NB4 (cell line): ENCODE data around the gene SLC29A3.

Source experiments
- DNase-seq: peaks from one replicate; pipeline ENCODE4 v3.0.0; 2010; ENCODE audit warnings: low read depth
- H3K4me3 ChIP-seq: one replicate; pipeline ENCODE4 v1.5.1; 2011; ENCODE audit warnings: mild to moderate bottlenecking, low read depth, low read length, moderate library complexity
- MYC ChIP-seq: IDR thresholded peaks from 2 replicates; pipeline ENCODE4 v1.6.1; 2011; ENCODE audit warnings: low read depth, low read length
- POLR2A ChIP-seq: IDR thresholded peaks from 2 replicates; pipeline ENCODE4 v1.6.1; 2011; ENCODE audit warnings: mild to moderate bottlenecking; ENCODE audit not compliant: insufficient read length; ENCODE audit errors: extremely low read depth
- TF ChIP-seq, protein P1 (sequence below): IDR thresholded peaks from 2 replicates; pipeline ENCODE4 v1.6.1; 2011; ENCODE audit warnings: low read depth, low read length
- TF ChIP-seq, protein P2 (sequence below): IDR thresholded peaks from one replicate; pipeline ENCODE4 v1.5.1; 2012; ENCODE audit warnings: low read depth, low read length

The SLC29A3 gene

DNA sequence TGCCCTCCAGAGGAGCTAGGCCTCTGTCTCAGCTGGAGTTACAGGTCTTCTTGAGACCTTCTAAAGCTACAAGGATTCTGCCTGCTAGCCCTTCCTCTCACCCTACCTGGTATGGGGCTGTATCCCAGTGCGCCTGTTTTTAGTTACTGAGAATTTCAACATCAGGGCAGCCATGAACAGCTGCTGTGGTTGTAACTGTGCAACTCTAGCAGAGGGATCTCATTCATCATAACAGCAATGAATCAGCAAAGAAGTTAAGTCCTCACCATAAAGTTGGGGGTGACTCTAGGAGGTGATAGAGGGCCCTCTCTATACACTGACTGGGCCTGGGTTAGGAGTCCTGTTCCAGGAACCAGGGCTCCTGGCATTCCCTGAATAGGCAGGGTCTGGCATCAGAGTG, 63.7 kb downstream of the SLC29A3 start:
- no peak overlapping the region for H3K4me3 ChIP-seq
- DNase-seq: peak; percentile 82
- TF ChIP-seq MYC (no peak), POLR2A (no peak)
- TF ChIP-seq, protein P1, sequence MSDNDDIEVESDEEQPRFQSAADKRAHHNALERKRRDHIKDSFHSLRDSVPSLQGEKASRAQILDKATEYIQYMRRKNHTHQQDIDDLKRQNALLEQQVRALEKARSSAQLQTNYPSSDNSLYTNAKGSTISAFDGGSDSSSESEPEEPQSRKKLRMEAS: no peak
- TF ChIP-seq, protein P2, sequence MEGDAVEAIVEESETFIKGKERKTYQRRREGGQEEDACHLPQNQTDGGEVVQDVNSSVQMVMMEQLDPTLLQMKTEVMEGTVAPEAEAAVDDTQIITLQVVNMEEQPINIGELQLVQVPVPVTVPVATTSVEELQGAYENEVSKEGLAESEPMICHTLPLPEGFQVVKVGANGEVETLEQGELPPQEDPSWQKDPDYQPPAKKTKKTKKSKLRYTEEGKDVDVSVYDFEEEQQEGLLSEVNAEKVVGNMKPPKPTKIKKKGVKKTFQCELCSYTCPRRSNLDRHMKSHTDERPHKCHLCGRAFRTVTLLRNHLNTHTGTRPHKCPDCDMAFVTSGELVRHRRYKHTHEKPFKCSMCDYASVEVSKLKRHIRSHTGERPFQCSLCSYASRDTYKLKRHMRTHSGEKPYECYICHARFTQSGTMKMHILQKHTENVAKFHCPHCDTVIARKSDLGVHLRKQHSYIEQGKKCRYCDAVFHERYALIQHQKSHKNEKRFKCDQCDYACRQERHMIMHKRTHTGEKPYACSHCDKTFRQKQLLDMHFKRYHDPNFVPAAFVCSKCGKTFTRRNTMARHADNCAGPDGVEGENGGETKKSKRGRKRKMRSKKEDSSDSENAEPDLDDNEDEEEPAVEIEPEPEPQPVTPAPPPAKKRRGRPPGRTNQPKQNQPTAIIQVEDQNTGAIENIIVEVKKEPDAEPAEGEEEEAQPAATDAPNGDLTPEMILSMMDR: no peak

DNA sequence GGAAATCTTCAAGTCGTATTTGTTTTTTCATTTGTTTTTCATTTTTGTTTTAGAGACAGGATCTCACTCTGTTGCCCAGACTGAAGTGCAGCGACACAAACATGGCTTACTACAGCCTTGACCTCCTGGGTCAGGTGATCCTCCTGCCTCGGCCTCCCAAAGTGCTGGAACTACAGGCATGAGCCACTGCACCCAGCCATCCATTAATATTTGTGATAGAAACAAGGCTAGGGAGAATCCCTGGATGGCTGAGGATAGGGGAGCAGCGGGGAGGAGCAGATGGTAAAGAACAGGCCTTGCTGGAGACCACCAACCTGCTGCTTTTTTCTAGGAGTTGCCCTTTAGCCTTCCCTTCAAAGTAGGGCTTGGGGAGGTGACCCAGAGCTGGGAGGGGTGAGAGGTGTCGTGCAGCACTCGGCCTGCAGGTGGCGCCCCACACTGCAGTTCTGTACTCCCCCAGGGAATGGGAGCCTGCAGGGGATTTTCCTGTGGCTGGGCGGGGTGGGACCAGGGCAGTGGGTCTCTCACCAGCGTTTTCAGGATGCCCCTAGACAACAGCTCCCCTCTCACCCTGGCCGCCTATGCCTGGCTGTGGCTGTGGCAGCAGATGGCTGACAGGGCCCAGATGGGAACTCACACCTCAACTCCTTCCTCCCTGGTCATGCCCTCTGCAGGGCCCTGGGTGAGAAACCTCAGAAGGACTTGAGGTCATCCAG, 65.1 kb downstream of the SLC29A3 start:
- TF ChIP-seq, protein P1: peak; percentile 63
- TF ChIP-seq, protein P2: peak; percentile 96
- no peak for TF ChIP-seq MYC
- DNase-seq: peak; percentile 79
- H3K4me3 ChIP-seq: no peak overlapping the region

DNA sequence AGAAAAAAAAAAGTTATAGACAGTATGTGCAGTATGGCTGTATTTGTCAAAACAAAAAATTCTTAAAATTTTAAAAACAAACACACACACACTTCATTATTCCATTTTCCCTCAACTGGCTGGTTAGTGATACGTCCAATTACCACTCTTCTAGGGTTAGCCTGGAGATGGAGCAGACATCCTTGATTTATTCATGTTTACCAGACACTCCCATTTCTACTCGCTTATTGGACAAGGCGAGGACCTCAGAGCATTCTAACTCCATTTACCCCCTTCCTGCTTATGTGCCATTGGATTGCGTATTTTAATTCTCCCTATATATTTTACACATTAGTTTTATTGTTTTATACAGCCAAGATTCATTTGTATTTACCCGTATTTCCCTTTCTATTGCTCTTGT, 69.1 kb downstream of the SLC29A3 start:
- no peak for DNase-seq
- H3K4me3 ChIP-seq: no peak overlapping the region
- TF ChIP-seq POLR2A (no peak), MYC (no peak)
- TF ChIP-seq, protein P2: no peak
- TF ChIP-seq, protein P1: no peak

DNA sequence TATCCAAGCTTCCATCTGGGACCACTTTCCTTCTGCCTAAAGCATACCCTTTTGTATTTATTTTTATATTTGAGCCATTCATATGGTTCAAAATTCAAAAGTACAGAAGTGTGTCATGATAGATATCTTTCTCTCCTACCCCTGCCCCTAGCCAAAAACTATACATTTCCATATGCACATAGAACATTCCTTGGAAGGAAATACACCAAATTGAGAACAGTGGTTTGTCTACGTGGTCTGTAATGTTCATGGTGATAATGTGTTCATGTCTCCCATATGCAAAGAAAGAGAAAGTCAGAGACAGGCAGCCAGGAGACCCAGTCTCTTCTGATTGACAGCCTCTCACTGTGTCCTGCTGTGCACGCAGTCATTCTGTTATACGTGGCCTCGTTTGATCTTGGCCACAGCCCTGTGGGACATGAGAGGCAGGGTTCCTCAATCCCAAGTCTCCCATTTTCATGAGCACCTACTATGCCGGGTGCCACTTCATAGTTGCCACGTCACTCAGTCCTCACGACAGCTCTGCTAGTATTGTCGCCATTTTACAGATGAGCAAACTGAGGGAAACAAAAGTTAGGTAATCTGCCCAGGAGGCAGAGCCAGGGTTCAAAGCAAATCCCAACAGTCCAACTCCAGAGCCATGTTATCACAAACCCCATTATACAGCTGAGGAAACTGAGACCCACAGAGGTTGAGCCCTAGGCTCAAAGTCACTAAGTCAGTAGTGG, 69.7 kb downstream of the SLC29A3 start:
- DNase-seq: no peak
- no peak overlapping the region for H3K4me3 ChIP-seq
- TF ChIP-seq, protein P1: no peak

DNA sequence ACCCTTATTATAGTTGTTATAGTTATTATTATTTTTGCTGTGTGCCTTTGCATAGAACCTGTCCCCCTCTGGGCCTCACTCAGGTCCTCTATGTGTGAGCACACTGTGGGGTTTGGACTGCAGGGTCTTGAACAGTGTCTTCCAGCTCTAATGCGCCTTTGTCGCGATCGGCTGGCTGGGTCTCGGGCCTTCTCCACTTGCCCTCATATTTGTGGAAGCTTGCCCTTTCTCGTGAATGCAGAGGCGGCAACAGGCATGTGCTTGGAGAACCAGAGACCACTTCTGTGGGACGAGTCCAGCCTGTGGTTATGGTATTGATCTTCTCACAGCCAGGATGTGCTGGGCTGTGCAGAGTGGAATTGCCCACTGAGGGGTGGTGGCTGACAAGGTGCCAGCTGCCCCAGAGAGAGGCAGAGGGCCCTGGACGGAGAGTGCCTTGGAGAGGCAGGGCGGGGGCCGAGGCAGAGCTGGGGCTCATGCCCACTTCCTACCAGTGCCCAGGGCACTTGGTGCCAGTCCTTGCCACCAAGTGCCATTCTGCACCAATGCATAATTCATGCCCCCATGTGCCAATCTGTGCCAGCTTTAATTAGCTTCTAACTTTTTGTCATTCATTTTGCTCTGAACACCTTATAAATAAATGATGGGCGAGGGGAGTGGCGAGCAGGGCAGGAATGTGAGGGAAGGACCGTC, 70.9 kb downstream of the SLC29A3 start:
- DNase-seq: no peak
- TF ChIP-seq, protein P1: no peak
- TF ChIP-seq, protein P2: no peak
- TF ChIP-seq MYC: no peak
- no peak for TF ChIP-seq POLR2A

DNA sequence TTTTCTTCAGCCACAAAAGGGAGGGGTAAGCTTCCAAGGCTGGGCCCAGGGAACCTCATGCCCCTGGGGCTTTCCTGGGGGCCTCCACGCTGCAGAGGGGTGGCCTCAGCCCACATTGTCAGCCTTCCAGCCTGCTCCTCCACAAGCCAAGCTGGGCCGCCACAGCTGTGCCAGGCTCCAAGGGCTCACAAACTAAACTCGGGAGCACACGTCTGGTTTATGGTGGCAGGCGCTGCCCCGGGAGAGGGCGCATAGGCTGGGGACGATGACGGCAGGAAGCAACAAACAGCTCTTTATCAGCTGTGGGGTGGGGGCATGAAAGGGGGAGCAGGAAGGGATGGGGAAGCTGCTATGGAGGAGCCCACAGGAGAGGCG, 71.4 kb downstream of the SLC29A3 start:
- DNase-seq: no peak
- no peak overlapping the region for H3K4me3 ChIP-seq
- TF ChIP-seq POLR2A (no peak), MYC (no peak)
- TF ChIP-seq, protein P2: no peak
- TF ChIP-seq, protein P1: no peak

More for the DNA sequence above, 70.9 kb downstream of the SLC29A3 start:
- no peak overlapping the region for H3K4me3 ChIP-seq
